Transverse colon (tissue), 4 donors: ENCODE results near the gene AMN.

Experiments
- CTCF ChIP-seq, 5 experiments: fragments of 200-600 bp in 3 of 5; fragments of 450-650 bp in 2 of 5; sonication (generic) in 3 of 5; IDR thresholded peaks; 1 replicate in 2 of 5; 2 replicates in 3 of 5; pipeline ENCODE4 v1.5.1; 2016 to 2017; ENCODE audit warnings: antibody characterized with exemption in 5 of 5, inconsistent platforms in 3 of 5, mild to moderate bottlenecking in 2 of 5, moderate library complexity in 1 of 5
- POLR2AphosphoS5 ChIP-seq, 3 donors: sonication (generic); formaldehyde crosslinking; IDR thresholded peaks; one replicate each; pipeline ENCODE4 v1.6.1; 2016; ENCODE audit warnings: antibody characterized with exemption in 3 of 3

GRCh38 chr14:102897299-102898027, 25.0 kb upstream of the AMN start:
- TF ChIP-seq CTCF (IDR thresholded peaks at IDR 0.05) (no peak), POLR2AphosphoS5 (IDR thresholded peaks at IDR 0.05) (no peak)
